Osteoblast (primary cell): ENCODE measurements around the gene ZNF444. TPM values are rescaled to one million over a fixed set of nuclear protein-coding genes. Genes with fewer than 3 reads are reported as not detected.

Experiments used
- DNase-seq: peaks from one replicate; pipeline ENCODE4 v3.0.0; 2011; ENCODE audit warnings: low spot score, mixed read lengths; ENCODE audit not compliant: insufficient read length; ENCODE audit errors: missing footprints
- H2AFZ ChIP-seq: 2 replicates; pipeline ENCODE4 v1.6.0; 2011; ENCODE audit warnings: mild to moderate bottlenecking, low read length
- H3K27ac ChIP-seq: 2 replicates; pipeline ENCODE4 v1.5.1; 2011; ENCODE audit warnings: mild to moderate bottlenecking, low read depth, low read length, moderate library complexity
- H3K27me3 ChIP-seq: 2 replicates; pipeline ENCODE4 v1.6.0; 2012; ENCODE audit warnings: mild to moderate bottlenecking, control low read depth, inconsistent platforms, low read length, moderate library complexity; ENCODE audit not compliant: insufficient read depth
- H3K36me3 ChIP-seq: 2 replicates; pipeline ENCODE4 v1.5.1; 2011; ENCODE audit warnings: mild to moderate bottlenecking, low read length, control low read depth, moderate library complexity; ENCODE audit not compliant: insufficient read depth
- H3K4me1 ChIP-seq: 2 replicates; pipeline ENCODE4 v1.5.1; 2011; ENCODE audit warnings: mild to moderate bottlenecking, low read length, control low read depth, moderate library complexity; ENCODE audit not compliant: insufficient read depth
- H3K4me2 ChIP-seq: 2 replicates; pipeline ENCODE4 v1.6.0; 2011; ENCODE audit warnings: mild to moderate bottlenecking, low read length; ENCODE audit not compliant: insufficient read depth
- H3K4me3 ChIP-seq: fragments of 200-600 bp; sonication (generic); 3 replicates; pipeline ENCODE4 v1.5.1; 2012; ENCODE audit warnings: mild to moderate bottlenecking, low read length, inconsistent platforms; ENCODE audit not compliant: insufficient read depth
- H3K79me2 ChIP-seq: 2 replicates; pipeline ENCODE4 v1.6.0; 2012; ENCODE audit warnings: mild to moderate bottlenecking, low read length, control low read depth, inconsistent platforms; ENCODE audit not compliant: insufficient read depth
- H3K9me3 ChIP-seq: 2 replicates; pipeline ENCODE4 v1.5.1; 2011; ENCODE audit warnings: low read depth, low read length, control low read depth
- H4K20me1 ChIP-seq: 2 replicates; pipeline ENCODE4 v1.6.0; 2012; ENCODE audit warnings: mild to moderate bottlenecking, low read length, control low read depth; ENCODE audit not compliant: insufficient read depth
- total RNA-seq: library from RNA; depleted of rRNA; stranded (reverse); fragments of >200 nt; gene quantifications from 2 replicates; pipeline ENCODE4 v1.2.3, GENCODE V29; 2012
- TF ChIP-seq, protein P1 (sequence below): IDR thresholded peaks from 2 replicates; pipeline ENCODE4 v1.5.1; 2011; ENCODE audit warnings: mild to moderate bottlenecking, low read depth, low read length, moderate library complexity; ENCODE audit errors: extremely low read depth

ZNF444 gene
- total RNA-seq, 1 donor, result 16.6 TPM

DNA sequence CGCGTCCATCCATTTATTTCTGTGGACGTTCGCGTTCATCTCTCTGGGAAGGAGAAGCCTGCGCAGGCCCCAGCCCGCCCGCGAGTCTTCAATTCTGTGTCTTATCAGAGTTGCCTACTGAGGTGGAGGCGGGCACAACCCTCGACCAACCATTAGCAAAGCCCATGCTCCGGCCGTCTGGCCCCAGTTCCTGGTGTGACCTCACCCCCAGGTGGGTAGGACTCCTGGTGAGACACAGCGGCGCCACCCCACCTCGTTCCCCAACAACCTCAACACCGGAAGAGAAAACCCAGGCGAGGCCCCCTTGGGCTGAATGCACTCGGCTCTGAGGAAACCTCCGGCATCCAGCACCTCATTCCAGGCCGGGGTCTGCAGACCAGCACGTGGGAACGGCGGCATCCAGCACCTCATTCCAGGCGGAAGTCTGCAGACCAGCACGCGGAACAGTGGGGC is 34.7 kb upstream of the ZNF444 start:
- peak; percentile 43 for DNase-seq
- no peak overlapping the region for H3K4me3 ChIP-seq
- H4K20me1 ChIP-seq, result peaks cover 71% of the 10 kb centered on the region
- H3K4me1 ChIP-seq, result peaks cover 22% of the 10 kb centered on the region
- TF ChIP-seq, protein P1, sequence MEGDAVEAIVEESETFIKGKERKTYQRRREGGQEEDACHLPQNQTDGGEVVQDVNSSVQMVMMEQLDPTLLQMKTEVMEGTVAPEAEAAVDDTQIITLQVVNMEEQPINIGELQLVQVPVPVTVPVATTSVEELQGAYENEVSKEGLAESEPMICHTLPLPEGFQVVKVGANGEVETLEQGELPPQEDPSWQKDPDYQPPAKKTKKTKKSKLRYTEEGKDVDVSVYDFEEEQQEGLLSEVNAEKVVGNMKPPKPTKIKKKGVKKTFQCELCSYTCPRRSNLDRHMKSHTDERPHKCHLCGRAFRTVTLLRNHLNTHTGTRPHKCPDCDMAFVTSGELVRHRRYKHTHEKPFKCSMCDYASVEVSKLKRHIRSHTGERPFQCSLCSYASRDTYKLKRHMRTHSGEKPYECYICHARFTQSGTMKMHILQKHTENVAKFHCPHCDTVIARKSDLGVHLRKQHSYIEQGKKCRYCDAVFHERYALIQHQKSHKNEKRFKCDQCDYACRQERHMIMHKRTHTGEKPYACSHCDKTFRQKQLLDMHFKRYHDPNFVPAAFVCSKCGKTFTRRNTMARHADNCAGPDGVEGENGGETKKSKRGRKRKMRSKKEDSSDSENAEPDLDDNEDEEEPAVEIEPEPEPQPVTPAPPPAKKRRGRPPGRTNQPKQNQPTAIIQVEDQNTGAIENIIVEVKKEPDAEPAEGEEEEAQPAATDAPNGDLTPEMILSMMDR, result no peak
- no peaks in the 10 kb centered on the region for H3K27me3 ChIP-seq
- no peak overlapping the region for H2AFZ ChIP-seq
- no peak overlapping the region for H3K27ac ChIP-seq
- peaks cover 7% of the 10 kb centered on the region for H3K36me3 ChIP-seq
- no peaks in the 10 kb centered on the region for H3K9me3 ChIP-seq
- peaks cover 93% of the 10 kb centered on the region for H3K79me2 ChIP-seq
- H3K4me2 ChIP-seq, result no peak overlapping the region

DNA sequence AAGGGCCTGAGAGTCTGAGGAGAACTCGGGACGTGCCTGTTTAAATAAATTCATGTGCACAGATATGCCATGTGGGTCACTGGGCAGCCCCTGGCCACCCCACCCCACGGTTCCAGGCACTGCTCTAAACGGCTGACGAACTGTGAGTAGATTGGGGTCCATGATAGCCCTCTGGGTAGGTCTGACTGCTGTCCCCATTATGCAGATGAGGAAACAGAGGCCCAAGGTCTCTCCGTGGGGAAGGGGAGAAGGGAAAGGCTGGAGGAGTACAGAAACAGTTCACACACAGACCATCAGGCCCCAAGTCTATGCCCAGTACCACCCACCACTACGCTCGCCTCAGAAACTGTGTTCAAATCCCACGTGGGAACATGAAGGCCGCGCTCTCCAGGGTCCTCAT is 34.1 kb upstream of the ZNF444 start:
- H4K20me1 ChIP-seq, result peaks cover 71% of the 10 kb centered on the region

DNA sequence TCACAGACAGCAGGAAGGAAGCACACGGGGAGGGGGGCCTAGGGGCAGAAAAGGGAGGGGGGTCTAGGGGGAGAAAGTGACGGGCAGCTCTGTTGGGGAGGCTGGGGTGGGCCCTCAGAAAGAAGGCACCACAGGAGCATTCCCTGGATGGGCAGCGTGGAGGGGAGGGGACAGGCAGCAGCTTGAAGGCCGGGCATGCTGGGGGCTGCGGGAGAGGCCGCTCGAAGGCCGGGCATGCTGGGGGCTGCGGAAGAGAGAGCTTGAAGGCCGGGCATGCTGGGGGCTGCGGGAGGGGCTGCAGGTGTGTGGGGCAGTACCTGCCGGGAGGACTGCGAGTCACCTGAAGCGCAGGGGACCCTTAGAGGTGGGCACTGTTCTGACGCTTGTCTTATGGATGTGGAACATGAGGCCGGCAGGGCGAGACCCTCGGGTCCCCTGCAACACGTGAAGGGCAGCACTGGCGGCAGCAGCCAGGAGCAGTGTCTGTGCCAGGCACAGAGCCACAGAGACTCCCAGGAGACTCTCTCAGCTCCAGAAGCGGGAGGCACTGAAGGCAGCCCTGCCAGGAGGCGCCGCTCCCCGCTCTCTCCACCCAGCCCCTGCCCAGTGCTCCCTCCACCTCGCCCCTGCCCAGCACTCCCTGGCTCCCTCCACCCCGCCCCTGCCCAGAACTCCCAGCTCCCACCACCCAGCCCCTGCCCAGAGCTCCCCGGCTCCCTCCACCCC is 33.3 kb upstream of the ZNF444 start:
- Histone ChIP-seq H3K4me1 (peaks cover 22% of the 10 kb centered on the region), H3K79me2 (peaks cover 93% of the 10 kb centered on the region), H4K20me1 (peaks cover 67% of the 10 kb centered on the region), H3K36me3 (no peaks in the 10 kb centered on the region), H3K9me3 (no peaks in the 10 kb centered on the region), H3K27me3 (no peaks in the 10 kb centered on the region), H2AFZ (no peak overlapping the region), H3K4me2 (no peak overlapping the region), H3K27ac (no peak overlapping the region), H3K4me3 (no peak overlapping the region)
- peak; percentile 66 for DNase-seq
- TF ChIP-seq, protein P1, result no peak

More for the DNA sequence above, 34.1 kb upstream of the ZNF444 start:
- DNase-seq, result peak; percentile 53
- Histone ChIP-seq H3K27me3 (no peaks in the 10 kb centered on the region), H3K4me1 (peaks cover 22% of the 10 kb centered on the region), H3K9me3 (no peaks in the 10 kb centered on the region), H3K4me3 (no peak overlapping the region), H3K4me2 (no peak overlapping the region), H2AFZ (no peak overlapping the region), H3K79me2 (peaks cover 93% of the 10 kb centered on the region), H3K27ac (no peak overlapping the region), H3K36me3 (peaks cover 2% of the 10 kb centered on the region)
- TF ChIP-seq, protein P1, result no peak

DNA sequence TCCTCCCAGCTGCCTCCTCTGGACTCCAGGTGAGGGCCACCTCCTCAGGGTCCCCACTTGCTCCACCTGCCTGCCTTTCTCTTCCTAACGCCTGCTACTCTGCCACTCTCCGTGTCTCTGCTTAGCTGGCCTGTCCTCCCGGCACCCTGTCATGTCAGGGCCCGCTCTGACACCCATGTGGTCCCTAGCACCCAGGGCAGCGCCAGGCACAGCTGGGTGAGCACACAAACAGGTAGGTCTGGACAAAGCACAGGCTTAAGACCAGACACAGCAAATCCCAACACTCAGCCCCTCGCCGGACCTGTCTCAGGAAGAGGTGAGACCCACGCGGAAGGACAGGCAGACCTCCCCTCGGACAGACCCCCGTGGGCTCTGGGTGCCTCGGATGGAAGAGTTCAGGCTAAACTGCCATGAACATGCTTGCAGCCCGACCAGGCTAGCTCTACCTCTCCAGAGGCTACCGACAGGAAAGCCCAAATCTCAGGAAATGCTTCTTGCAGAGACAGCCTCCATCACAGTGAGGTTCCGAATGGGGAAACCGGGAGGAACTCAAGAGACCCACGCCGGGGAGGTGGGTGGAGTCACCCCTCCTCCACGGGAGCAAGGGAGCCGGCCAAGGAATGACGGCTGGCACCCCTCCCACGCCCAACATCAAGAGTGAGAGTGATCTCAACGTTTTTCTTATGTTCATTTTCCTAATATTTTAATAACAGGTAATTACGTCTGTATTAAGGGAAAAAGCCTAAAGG is 32.5 kb upstream of the ZNF444 start:
- Histone ChIP-seq H3K79me2 (peaks cover 93% of the 10 kb centered on the region), H3K4me3 (no peak overlapping the region), H4K20me1 (peaks cover 68% of the 10 kb centered on the region), H3K4me2 (peak overlapping the region; percentile 37), H3K9me3 (no peaks in the 10 kb centered on the region), H2AFZ (no peak overlapping the region), H3K4me1 (peaks cover 22% of the 10 kb centered on the region), H3K27me3 (no peaks in the 10 kb centered on the region), H3K27ac (no peak overlapping the region), H3K36me3 (no peaks in the 10 kb centered on the region)
- peak; percentile 79 for DNase-seq
- TF ChIP-seq, protein P1, result no peak
